HEK293 (cell line): ENCODE measurements around the gene TLE3.

ENCODE experiments used
- CTCF ChIA-PET: fragments of 350-600 bp; formaldehyde crosslinking; extraction: SDS; loops from one replicate; lab custom pipeline; 2021; ENCODE audit warnings: antibody characterized with exemption; lab: Yijun Ruan, JAX
- POLR2A ChIA-PET: fragments of 300-600 bp; formaldehyde crosslinking; extraction: SDS; loops from one replicate; lab custom pipeline; 2020; ENCODE audit warnings: antibody characterized with exemption, inconsistent platforms; lab: Yijun Ruan, JAX
- H3K27ac ChIP-seq: fragments of 200-500 bp; sonication (Bioruptor generic); 2 replicates; pipeline ENCODE4 v1.5.1; 2014; ENCODE audit warnings: low read depth, low read length, control low read depth, inconsistent platforms; ENCODE audit errors: extremely low read depth
- H3K36me3 ChIP-seq, 2 experiments: fragments of 200-500 bp in 1 of 2; sonication (Bioruptor generic) in 1 of 2; 1 replicate in 1 of 2; 2 replicates in 1 of 2; pipeline ENCODE4 v1.5.1; 2014 to 2017; ENCODE audit warnings: inconsistent platforms in 2 of 2, low read length in 2 of 2; ENCODE audit not compliant: control insufficient read depth in 2 of 2, insufficient read depth in 1 of 2
- H3K4me1 ChIP-seq: fragments of 200-500 bp; sonication (Bioruptor generic); 2 replicates; pipeline ENCODE4 v1.5.1; 2014; ENCODE audit warnings: mild to moderate bottlenecking, low read length, inconsistent platforms; ENCODE audit not compliant: control insufficient read depth, insufficient read depth
- H3K4me3 ChIP-seq: 2 replicates; pipeline ENCODE4 v1.5.1; 2011; ENCODE audit warnings: low read depth, mild to moderate bottlenecking, control low read depth, low read length, moderate library complexity
- H3K9me3 ChIP-seq: fragments of 200-500 bp; sonication (Bioruptor generic); 2 replicates; pipeline ENCODE4 v1.5.1; 2014; ENCODE audit warnings: low read depth, low read length, inconsistent platforms; ENCODE audit not compliant: control insufficient read depth, insufficient read depth
- FEZF1 ChIP-seq: fragments of 450-650 bp; formaldehyde crosslinking; IDR thresholded peaks from 2 replicates; pipeline ENCODE4 v1.5.1; 2016; ENCODE audit warnings: missing biosample characterization, missing genetic modification characterization
- KLF10 ChIP-seq: fragments of 450-650 bp; IDR thresholded peaks from 2 replicates; pipeline ENCODE4 v1.5.1; 2018; ENCODE audit warnings: missing biosample characterization, mild to moderate bottlenecking, missing genetic modification characterization
- MEIS1 ChIP-seq: sonication (generic); formaldehyde crosslinking; IDR thresholded peaks from 2 replicates; pipeline ENCODE4 v1.8.1; 2022; ENCODE audit warnings: missing genetic modification reagents, mild to moderate bottlenecking, borderline replicate concordance
- MZF1 ChIP-seq: fragments of 450-650 bp; formaldehyde crosslinking; IDR thresholded peaks from 2 replicates; pipeline ENCODE4 v1.5.1; 2017; ENCODE audit warnings: missing biosample characterization, missing genetic modification characterization, borderline replicate concordance
- OVOL3 ChIP-seq: fragments of 450-650 bp; formaldehyde crosslinking; IDR thresholded peaks from 2 replicates; pipeline ENCODE4 v1.5.1; 2016; ENCODE audit warnings: missing biosample characterization, missing genetic modification characterization
- SCRT1 ChIP-seq: fragments of 450-650 bp; formaldehyde crosslinking; IDR thresholded peaks from 2 replicates; pipeline ENCODE4 v1.5.1; 2016; ENCODE audit warnings: missing biosample characterization, missing genetic modification characterization, borderline replicate concordance
- SP7 ChIP-seq: fragments of 450-650 bp; formaldehyde crosslinking; IDR thresholded peaks from 2 replicates; pipeline ENCODE4 v1.5.1; 2016; ENCODE audit warnings: missing biosample characterization, missing genetic modification characterization
- WT1 ChIP-seq: fragments of 450-650 bp; formaldehyde crosslinking; IDR thresholded peaks from 2 replicates; pipeline ENCODE4 v1.5.1; 2016; ENCODE audit warnings: missing biosample characterization, missing genetic modification characterization
- ZBTB48 ChIP-seq: fragments of 450-650 bp; formaldehyde crosslinking; IDR thresholded peaks from 2 replicates; pipeline ENCODE4 v1.5.1; 2016; ENCODE audit warnings: missing biosample characterization, missing genetic modification characterization
- ZIC2 ChIP-seq: fragments of 450-650 bp; formaldehyde crosslinking; IDR thresholded peaks from 2 replicates; pipeline ENCODE4 v1.5.1; 2016; ENCODE audit warnings: missing biosample characterization, missing genetic modification characterization
- ZNF214 ChIP-seq: fragments of 450-650 bp; formaldehyde crosslinking; IDR thresholded peaks from 2 replicates; pipeline ENCODE4 v1.5.1; 2017; ENCODE audit warnings: missing biosample characterization, mild to moderate bottlenecking, missing genetic modification characterization, borderline replicate concordance
- ZNF394 ChIP-seq: fragments of 450-650 bp; formaldehyde crosslinking; IDR thresholded peaks from 2 replicates; pipeline ENCODE4 v1.5.1; 2016; ENCODE audit warnings: missing biosample characterization, missing genetic modification characterization, mild to moderate bottlenecking, moderate library complexity, borderline replicate concordance
- ZNF423 ChIP-seq: fragments of 450-650 bp; formaldehyde crosslinking; IDR thresholded peaks from 2 replicates; pipeline ENCODE4 v1.5.1; 2016; ENCODE audit warnings: missing biosample characterization, missing genetic modification characterization
- ZNF426 ChIP-seq: fragments of 450-650 bp; formaldehyde crosslinking; IDR thresholded peaks from 2 replicates; pipeline ENCODE4 v1.5.1; 2017; ENCODE audit warnings: missing biosample characterization, missing genetic modification characterization, mild to moderate bottlenecking, inconsistent platforms, moderate library complexity
- ZNF514 ChIP-seq: fragments of 450-650 bp; formaldehyde crosslinking; IDR thresholded peaks from 2 replicates; pipeline ENCODE4 v1.5.1; 2016; ENCODE audit warnings: missing biosample characterization, missing genetic modification characterization
- ZNF600 ChIP-seq: fragments of 450-650 bp; formaldehyde crosslinking; IDR thresholded peaks from 2 replicates; pipeline ENCODE4 v1.5.1; 2016; ENCODE audit warnings: missing biosample characterization, missing genetic modification characterization
- ZNF629 ChIP-seq: fragments of 450-650 bp; formaldehyde crosslinking; IDR thresholded peaks from 2 replicates; pipeline ENCODE4 v1.5.1; 2017; ENCODE audit warnings: missing biosample characterization, missing genetic modification characterization
- ZNF660 ChIP-seq: fragments of 450-650 bp; IDR thresholded peaks from 2 replicates; pipeline ENCODE4 v1.5.1; 2018; ENCODE audit warnings: missing biosample characterization, mild to moderate bottlenecking, missing genetic modification characterization
- ZNF837 ChIP-seq: fragments of 450-650 bp; formaldehyde crosslinking; IDR thresholded peaks from 2 replicates; pipeline ENCODE4 v1.5.1; 2016; ENCODE audit warnings: missing biosample characterization, missing genetic modification characterization
- TF ChIP-seq, protein P1 (sequence below): fragments of 450-650 bp; formaldehyde crosslinking; IDR thresholded peaks from 2 replicates; pipeline ENCODE4 v1.5.1; 2017; ENCODE audit warnings: missing biosample characterization, missing genetic modification characterization
- TF ChIP-seq, protein P2 (sequence below): fragments of 450-650 bp; formaldehyde crosslinking; IDR thresholded peaks from 2 replicates; pipeline ENCODE4 v1.5.1; 2017; ENCODE audit warnings: missing biosample characterization, missing genetic modification characterization
- TF ChIP-seq, protein P3 (sequence below): fragments of 450-650 bp; formaldehyde crosslinking; conservative IDR thresholded peaks from 2 replicates; pipeline ENCODE4 v1.5.1; 2016; ENCODE audit warnings: low read depth, missing biosample characterization, missing genetic modification characterization
- TF ChIP-seq, protein P4 (sequence below): fragments of 450-650 bp; formaldehyde crosslinking; IDR thresholded peaks from 2 replicates; pipeline ENCODE4 v1.5.1; 2016; ENCODE audit warnings: missing biosample characterization, missing genetic modification characterization, low read depth

The TLE3 gene

DNA sequence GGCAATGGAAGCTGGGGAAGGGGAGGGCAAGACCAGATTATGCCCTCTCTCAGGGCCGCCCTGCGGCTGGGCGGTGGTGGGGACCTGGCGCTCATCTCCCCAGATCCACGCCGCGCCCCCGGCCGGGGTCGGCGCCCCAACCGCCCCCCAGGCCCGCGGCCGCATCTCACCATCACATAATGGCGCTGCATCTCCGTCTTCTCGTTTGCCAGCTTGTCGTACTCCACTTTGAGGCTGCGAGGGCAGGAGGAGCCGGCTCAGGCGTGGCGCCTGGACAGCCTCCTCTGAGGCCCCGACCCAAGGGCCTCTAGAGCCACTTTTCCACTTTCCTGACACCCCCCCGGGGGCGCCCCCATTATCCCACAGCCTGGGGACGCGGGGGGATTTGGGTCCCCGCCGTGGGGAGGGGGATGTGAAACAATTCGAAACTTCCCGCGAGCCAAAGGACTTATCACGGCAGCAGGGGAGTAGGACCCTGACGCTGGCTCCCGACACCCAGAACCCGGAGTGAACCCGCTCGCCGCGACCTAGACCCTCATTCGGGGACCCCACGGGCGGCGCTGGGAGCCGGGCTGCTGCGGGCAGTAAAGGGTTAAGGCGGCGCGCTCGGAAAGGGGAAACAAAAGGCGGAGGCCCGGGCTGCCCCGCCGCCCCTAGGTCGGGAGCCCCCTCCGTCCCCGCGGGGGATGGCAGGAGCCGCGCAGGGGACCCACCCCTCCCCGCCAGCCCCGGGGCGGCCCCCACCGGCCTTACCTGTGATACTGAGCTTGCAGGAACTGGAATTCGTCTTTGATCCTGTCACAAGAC lies 2.1 kb downstream of the TLE3 start (continued):
- no peak for TF ChIP-seq ZNF426 (tag by site-specific recombination)
- TF ChIP-seq ZNF660 (tag by site-specific recombination): no peak
- TF ChIP-seq ZNF629 (tag by site-specific recombination): no peak
- TF ChIP-seq ZIC2 (tag by site-specific recombination): peak; percentile 46; the same call in 1 of the 2 replicates
- TF ChIP-seq ZNF394 (tag by site-specific recombination): no peak
- TF ChIP-seq, all 188 proteins: peak for 14

DNA sequence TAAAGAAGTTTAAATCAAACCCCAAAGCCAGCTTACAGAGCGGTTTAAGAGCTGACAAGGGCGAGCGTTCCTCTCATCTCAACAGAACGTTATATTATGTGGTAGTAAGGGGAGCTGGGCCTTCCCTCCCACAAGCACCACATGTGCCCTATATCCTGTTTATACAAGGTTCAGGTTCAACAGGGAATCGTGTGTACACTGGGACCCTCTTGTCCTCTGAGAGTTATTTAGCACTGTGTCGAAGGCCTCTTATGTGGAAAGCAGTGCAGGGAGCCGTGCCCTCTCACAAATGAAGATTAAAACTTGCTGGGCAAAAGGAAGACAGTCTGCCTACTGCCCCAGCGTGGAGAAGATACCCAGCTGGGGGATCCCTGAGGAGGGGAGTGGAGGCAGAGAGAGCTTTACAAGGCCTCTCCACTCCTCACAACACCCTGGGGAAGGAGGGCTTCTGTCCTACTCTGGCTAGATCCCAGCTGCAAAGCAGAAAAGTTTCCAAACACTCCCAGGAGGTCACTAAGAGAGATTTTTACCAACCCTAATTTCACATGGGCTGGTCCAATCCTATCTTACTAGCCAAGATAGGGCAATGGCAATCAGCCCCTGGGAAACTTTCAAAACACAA lies 2.9 kb downstream of the TLE3 start:
- peak overlapping the region; percentile 99 for H3K27ac ChIP-seq
- TF ChIP-seq ZNF394 (tag by site-specific recombination) (no peak), MZF1 (peak; percentile 82; the same call in 1 of the 2 replicates), KLF10 (tag by site-specific recombination) (0 out of 2 replicates have a peak, but pooled peaks have one; percentile 29), FEZF1 (tag by site-specific recombination) (peak; percentile 15; the same call in 1 of the 2 replicates), MEIS1 (no peak), WT1 (peak; percentile 64; the same call in 1 of the 2 replicates), ZNF214 (tag by site-specific recombination) (no peak), ZNF423 (tag by site-specific recombination) (peak; percentile 75; the same call in 1 of the 2 replicates), ZNF514 (tag by site-specific recombination) (no peak), ZIC2 (tag by site-specific recombination) (peak; percentile 99), ZNF600 (tag by site-specific recombination) (peak; percentile 45; the same call in 1 of the 2 replicates), OVOL3 (peak; percentile 53; the same call in 1 of the 2 replicates), SP7 (tag by site-specific recombination) (peak; percentile 72; the same call in 1 of the 2 replicates), ZNF837 (tag by site-specific recombination) (no peak), ZBTB48 (tag by site-specific recombination) (peak; percentile 42; the same call in 1 of the 2 replicates), SCRT1 (tag by site-specific recombination) (peak; percentile 50; the same call in 1 of the 2 replicates)
- TF ChIP-seq, protein P1, sequence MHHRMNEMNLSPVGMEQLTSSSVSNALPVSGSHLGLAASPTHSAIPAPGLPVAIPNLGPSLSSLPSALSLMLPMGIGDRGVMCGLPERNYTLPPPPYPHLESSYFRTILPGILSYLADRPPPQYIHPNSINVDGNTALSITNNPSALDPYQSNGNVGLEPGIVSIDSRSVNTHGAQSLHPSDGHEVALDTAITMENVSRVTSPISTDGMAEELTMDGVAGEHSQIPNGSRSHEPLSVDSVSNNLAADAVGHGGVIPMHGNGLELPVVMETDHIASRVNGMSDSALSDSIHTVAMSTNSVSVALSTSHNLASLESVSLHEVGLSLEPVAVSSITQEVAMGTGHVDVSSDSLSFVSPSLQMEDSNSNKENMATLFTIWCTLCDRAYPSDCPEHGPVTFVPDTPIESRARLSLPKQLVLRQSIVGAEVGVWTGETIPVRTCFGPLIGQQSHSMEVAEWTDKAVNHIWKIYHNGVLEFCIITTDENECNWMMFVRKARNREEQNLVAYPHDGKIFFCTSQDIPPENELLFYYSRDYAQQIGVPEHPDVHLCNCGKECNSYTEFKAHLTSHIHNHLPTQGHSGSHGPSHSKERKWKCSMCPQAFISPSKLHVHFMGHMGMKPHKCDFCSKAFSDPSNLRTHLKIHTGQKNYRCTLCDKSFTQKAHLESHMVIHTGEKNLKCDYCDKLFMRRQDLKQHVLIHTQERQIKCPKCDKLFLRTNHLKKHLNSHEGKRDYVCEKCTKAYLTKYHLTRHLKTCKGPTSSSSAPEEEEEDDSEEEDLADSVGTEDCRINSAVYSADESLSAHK: no peak
- TF ChIP-seq, protein P2, sequence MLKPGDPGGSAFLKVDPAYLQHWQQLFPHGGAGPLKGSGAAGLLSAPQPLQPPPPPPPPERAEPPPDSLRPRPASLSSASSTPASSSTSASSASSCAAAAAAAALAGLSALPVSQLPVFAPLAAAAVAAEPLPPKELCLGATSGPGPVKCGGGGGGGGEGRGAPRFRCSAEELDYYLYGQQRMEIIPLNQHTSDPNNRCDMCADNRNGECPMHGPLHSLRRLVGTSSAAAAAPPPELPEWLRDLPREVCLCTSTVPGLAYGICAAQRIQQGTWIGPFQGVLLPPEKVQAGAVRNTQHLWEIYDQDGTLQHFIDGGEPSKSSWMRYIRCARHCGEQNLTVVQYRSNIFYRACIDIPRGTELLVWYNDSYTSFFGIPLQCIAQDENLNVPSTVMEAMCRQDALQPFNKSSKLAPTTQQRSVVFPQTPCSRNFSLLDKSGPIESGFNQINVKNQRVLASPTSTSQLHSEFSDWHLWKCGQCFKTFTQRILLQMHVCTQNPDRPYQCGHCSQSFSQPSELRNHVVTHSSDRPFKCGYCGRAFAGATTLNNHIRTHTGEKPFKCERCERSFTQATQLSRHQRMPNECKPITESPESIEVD (tag by site-specific recombination): peak; percentile 55
- TF ChIP-seq, protein P3, sequence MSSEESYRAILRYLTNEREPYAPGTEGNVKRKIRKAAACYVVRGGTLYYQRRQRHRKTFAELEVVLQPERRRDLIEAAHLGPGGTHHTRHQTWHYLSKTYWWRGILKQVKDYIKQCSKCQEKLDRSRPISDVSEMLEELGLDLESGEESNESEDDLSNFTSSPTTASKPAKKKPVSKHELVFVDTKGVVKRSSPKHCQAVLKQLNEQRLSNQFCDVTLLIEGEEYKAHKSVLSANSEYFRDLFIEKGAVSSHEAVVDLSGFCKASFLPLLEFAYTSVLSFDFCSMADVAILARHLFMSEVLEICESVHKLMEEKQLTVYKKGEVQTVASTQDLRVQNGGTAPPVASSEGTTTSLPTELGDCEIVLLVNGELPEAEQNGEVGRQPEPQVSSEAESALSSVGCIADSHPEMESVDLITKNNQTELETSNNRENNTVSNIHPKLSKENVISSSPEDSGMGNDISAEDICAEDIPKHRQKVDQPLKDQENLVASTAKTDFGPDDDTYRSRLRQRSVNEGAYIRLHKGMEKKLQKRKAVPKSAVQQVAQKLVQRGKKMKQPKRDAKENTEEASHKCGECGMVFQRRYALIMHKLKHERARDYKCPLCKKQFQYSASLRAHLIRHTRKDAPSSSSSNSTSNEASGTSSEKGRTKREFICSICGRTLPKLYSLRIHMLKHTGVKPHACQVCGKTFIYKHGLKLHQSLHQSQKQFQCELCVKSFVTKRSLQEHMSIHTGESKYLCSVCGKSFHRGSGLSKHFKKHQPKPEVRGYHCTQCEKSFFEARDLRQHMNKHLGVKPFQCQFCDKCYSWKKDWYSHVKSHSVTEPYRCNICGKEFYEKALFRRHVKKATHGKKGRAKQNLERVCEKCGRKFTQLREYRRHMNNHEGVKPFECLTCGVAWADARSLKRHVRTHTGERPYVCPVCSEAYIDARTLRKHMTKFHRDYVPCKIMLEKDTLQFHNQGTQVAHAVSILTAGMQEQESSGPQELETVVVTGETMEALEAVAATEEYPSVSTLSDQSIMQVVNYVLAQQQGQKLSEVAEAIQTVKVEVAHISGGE (tag by site-specific recombination): peak; percentile 17; the same call in 1 of the 2 replicates
- TF ChIP-seq, protein P4, sequence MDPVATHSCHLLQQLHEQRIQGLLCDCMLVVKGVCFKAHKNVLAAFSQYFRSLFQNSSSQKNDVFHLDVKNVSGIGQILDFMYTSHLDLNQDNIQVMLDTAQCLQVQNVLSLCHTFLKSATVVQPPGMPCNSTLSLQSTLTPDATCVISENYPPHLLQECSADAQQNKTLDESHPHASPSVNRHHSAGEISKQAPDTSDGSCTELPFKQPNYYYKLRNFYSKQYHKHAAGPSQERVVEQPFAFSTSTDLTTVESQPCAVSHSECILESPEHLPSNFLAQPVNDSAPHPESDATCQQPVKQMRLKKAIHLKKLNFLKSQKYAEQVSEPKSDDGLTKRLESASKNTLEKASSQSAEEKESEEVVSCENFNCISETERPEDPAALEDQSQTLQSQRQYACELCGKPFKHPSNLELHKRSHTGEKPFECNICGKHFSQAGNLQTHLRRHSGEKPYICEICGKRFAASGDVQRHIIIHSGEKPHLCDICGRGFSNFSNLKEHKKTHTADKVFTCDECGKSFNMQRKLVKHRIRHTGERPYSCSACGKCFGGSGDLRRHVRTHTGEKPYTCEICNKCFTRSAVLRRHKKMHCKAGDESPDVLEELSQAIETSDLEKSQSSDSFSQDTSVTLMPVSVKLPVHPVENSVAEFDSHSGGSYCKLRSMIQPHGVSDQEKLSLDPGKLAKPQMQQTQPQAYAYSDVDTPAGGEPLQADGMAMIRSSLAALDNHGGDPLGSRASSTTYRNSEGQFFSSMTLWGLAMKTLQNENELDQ (tag by site-specific recombination): no peak

More for the DNA sequence above, 2.9 kb downstream of the TLE3 start:
- peaks cover 45% of the 10 kb centered on the region for H3K4me1 ChIP-seq
- no peaks in the 10 kb centered on the region for H3K9me3 ChIP-seq
- H3K4me3 ChIP-seq: peak overlapping the region; percentile 92
- ChIA-PET CTCF (interaction anchor here (0.6 to 1.5 kb wide), 8 partner anchors 53 to 617 kb away, joined by 3 to 5 read pairs (median 3); no protein-coding TSS in a partner anchor), POLR2A (interaction anchor here (0.5 to 4.2 kb wide), 5 partner anchors 32 to 102 kb away, joined by 3 to 31 read pairs (median 3); no protein-coding TSS in a partner anchor)
- H3K36me3 ChIP-seq: peaks cover 27 to 55% of the 10 kb centered on the region in 2 experiments
